ENCODE measurements around the gene CCRL2. TPM values are rescaled to one million over a fixed set of nuclear protein-coding genes. Genes with fewer than 3 reads are reported as not detected.

Gene CCRL2
- total RNA-seq, 1 donor from 2014 or later = not detected

DNA sequence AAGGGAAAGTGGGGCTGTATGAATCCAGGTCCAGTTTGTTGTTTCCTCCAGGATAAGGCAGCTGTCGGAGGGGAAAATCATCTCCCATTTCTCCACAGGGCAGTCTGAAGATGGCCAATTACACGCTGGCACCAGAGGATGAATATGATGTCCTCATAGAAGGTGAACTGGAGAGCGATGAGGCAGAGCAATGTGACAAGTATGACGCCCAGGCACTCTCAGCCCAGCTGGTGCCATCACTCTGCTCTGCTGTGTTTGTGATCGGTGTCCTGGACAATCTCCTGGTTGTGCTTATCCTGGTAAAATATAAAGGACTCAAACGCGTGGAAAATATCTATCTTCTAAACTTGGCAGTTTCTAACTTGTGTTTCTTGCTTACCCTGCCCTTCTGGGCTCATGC, 911 bp downstream of the CCRL2 start:
- Histone ChIP-seq H3K27ac (no peak overlapping the region), H3K4me2 (no peak overlapping the region), H3K4me1 (no peaks in the 10 kb centered on the region), H2AFZ (replicated peaks) (no peak overlapping the region), H3K27me3 (no peaks in the 10 kb centered on the region), H3K9ac (no peak overlapping the region), H3F3A (ENCODE audit: low read depth) (no peaks in the 10 kb centered on the region), H3K79me2 (ENCODE audit: low read depth) (no peaks in the 10 kb centered on the region), H3K9me3 (ENCODE audit: low read depth) (no peaks in the 10 kb centered on the region), H4K20me1 (ENCODE audit: low read depth) (no peaks in the 10 kb centered on the region), H3K4me3 (no peak overlapping the region), H3K36me3 (no peaks in the 10 kb centered on the region)
- Mint-ChIP-seq H3K27ac (no peak overlapping the region), H3K9me3 (no peaks in the 10 kb centered on the region), H3K36me3 (no peaks in the 10 kb centered on the region), H3K27me3 (ENCODE audit: insufficient read depth, low read depth) (no peaks in the 10 kb centered on the region), H3K4me1 (peaks cover 14% of the 10 kb centered on the region), H3K4me3 (no peak overlapping the region)
- TF ChIP-seq EZH2 (IDR thresholded peaks at IDR 0.05) (no peak), EZH2phosphoT487 (IDR thresholded peaks at IDR 0.05) (no peak)
- TF ChIP-seq, protein P1, sequence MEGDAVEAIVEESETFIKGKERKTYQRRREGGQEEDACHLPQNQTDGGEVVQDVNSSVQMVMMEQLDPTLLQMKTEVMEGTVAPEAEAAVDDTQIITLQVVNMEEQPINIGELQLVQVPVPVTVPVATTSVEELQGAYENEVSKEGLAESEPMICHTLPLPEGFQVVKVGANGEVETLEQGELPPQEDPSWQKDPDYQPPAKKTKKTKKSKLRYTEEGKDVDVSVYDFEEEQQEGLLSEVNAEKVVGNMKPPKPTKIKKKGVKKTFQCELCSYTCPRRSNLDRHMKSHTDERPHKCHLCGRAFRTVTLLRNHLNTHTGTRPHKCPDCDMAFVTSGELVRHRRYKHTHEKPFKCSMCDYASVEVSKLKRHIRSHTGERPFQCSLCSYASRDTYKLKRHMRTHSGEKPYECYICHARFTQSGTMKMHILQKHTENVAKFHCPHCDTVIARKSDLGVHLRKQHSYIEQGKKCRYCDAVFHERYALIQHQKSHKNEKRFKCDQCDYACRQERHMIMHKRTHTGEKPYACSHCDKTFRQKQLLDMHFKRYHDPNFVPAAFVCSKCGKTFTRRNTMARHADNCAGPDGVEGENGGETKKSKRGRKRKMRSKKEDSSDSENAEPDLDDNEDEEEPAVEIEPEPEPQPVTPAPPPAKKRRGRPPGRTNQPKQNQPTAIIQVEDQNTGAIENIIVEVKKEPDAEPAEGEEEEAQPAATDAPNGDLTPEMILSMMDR (IDR thresholded peaks at IDR 0.05) = no peak
- DNase-seq (ENCODE audit: low spot score) = no peak

DNA sequence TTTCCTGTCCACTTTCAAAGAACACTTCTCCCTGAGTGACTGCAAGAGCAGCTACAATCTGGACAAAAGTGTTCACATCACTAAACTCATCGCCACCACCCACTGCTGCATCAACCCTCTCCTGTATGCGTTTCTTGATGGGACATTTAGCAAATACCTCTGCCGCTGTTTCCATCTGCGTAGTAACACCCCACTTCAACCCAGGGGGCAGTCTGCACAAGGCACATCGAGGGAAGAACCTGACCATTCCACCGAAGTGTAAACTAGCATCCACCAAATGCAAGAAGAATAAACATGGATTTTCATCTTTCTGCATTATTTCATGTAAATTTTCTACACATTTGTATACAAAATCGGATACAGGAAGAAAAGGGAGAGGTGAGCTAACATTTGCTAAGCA, 1.8 kb downstream of the CCRL2 start:
- no peaks in the 10 kb centered on the region for H3K27me3 ChIP-seq
- no peak overlapping the region for H2AFZ ChIP-seq (replicated peaks)
- H3K9me3 Mint-ChIP-seq = no peaks in the 10 kb centered on the region
- H3K9ac ChIP-seq = no peak overlapping the region
- H3K4me3 ChIP-seq = no peak overlapping the region
- DNase-seq (ENCODE audit: low spot score) = no peak
- no peaks in the 10 kb centered on the region for H3K27me3 Mint-ChIP-seq (ENCODE audit: insufficient read depth, low read depth)
- H3F3A ChIP-seq (ENCODE audit: low read depth) = no peaks in the 10 kb centered on the region
- H3K36me3 ChIP-seq = no peaks in the 10 kb centered on the region
- no peaks in the 10 kb centered on the region for H4K20me1 ChIP-seq (ENCODE audit: low read depth)
- H3K36me3 Mint-ChIP-seq = no peaks in the 10 kb centered on the region
- no peaks in the 10 kb centered on the region for H3K79me2 ChIP-seq (ENCODE audit: low read depth)
- H3K27ac ChIP-seq = no peak overlapping the region
- H3K4me1 Mint-ChIP-seq = peaks cover 14% of the 10 kb centered on the region
- H3K4me1 ChIP-seq = no peaks in the 10 kb centered on the region
- TF ChIP-seq, protein P1 (IDR thresholded peaks at IDR 0.05) = peak; percentile 21
- TF ChIP-seq EZH2phosphoT487 (IDR thresholded peaks at IDR 0.05) = no peak
- H3K9me3 ChIP-seq (ENCODE audit: low read depth) = no peaks in the 10 kb centered on the region
- no peak overlapping the region for H3K27ac Mint-ChIP-seq
- no peak overlapping the region for H3K4me3 Mint-ChIP-seq
- H3K4me2 ChIP-seq = no peak overlapping the region

DNA sequence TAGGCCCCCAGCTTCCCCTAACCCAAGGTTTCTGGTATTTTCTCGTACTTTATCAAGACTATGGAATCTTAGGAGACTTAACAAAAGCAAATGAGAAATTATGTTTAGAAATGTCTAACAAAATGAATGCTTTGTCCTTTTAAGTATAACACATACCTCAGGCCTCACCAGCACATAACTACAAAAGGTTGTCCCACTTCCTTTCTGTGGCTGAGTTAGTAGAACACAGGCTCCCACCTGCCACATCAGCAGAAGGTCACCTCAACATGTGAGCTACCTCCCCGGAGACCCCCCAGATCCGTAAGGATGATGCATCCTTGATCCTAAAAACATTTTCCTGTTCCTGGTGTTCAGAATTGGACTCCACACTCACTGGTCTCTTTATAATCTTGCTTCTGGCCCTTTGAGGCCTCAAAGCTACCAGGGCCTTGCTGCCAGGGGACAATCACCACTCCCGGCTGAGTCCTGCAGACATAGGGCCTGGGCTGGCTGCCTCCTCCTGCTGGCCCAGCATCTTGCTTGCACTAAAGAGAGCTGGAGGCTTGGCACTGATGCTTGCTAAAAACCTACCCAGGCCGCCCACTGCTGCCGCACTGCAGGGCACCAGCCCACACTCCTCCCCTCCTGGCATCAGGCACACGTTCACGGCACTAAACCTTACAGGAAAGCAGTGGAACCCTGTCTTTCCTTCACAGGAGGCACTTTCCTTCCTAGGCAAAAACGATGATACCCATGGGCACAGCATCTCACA, 2.9 kb downstream of the CCRL2 start:
- Histone ChIP-seq H3K36me3 (no peaks in the 10 kb centered on the region), H3K4me2 (no peak overlapping the region), H2AFZ (replicated peaks) (no peak overlapping the region), H3K9me3 (ENCODE audit: low read depth) (no peaks in the 10 kb centered on the region), H3F3A (ENCODE audit: low read depth) (no peaks in the 10 kb centered on the region), H3K4me3 (no peak overlapping the region), H3K27ac (no peak overlapping the region), H3K9ac (no peak overlapping the region), H4K20me1 (ENCODE audit: low read depth) (no peaks in the 10 kb centered on the region), H3K79me2 (ENCODE audit: low read depth) (no peaks in the 10 kb centered on the region), H3K4me1 (no peaks in the 10 kb centered on the region), H3K27me3 (no peaks in the 10 kb centered on the region)
- TF ChIP-seq EZH2phosphoT487 (IDR thresholded peaks at IDR 0.05) (no peak), EZH2 (IDR thresholded peaks at IDR 0.05) (no peak)
- TF ChIP-seq, protein P1 (IDR thresholded peaks at IDR 0.05) = no peak
- Mint-ChIP-seq H3K4me3 (no peak overlapping the region), H3K36me3 (no peaks in the 10 kb centered on the region), H3K4me1 (peaks cover 14% of the 10 kb centered on the region), H3K27me3 (ENCODE audit: insufficient read depth, low read depth) (no peaks in the 10 kb centered on the region), H3K27ac (no peak overlapping the region), H3K9me3 (no peaks in the 10 kb centered on the region)
- no peak for DNase-seq (ENCODE audit: low spot score)

Measured in neural progenitor cell (in vitro differentiated cells).